ENCODE data around the gene OR7A5. TPM values are rescaled to one million over a fixed set of nuclear protein-coding genes. Genes with fewer than 3 reads are reported as not detected.

Gene OR7A5
- total RNA-seq, 4 donors from 2014 or later, result 0.72 to 2.9 (median 2.0) TPM

GRCh38 chr19:14843169-14843568, 8.2 kb upstream of the OR7A5 start:
- H3K4me3 ChIP-seq (ENCODE audit: low read depth, poor library complexity, severe bottlenecking), result no peak overlapping the region
- TF ChIP-seq POLR2A (IDR thresholded peaks at IDR 0.05), result no peak
- no peak for TF ChIP-seq CTCF (IDR thresholded peaks at IDR 0.05)
- WGBS, 2 donors, result 21 to 28% methylated on average over 2 of the region's 2 CpGs
- DNase-seq (ENCODE audit: low spot score in 2 of 2), result no peak
- intact Hi-C loops (cut with DNase I; ENCODE audit: low total_unique reads), result no loop called here

GRCh38 chr19:14840206-14840605, 5.2 kb upstream of the OR7A5 start:
- no peak for DNase-seq (ENCODE audit: low spot score in 2 of 2)
- TF ChIP-seq CTCF (IDR thresholded peaks at IDR 0.05) (no peak), POLR2A (IDR thresholded peaks at IDR 0.05) (no peak)
- H3K4me3 ChIP-seq (ENCODE audit: low read depth, poor library complexity, severe bottlenecking), result no peak overlapping the region
- WGBS, 2 donors, result 10 to 13% methylated on average over 1 of the region's 1 CpG
- intact Hi-C loops (cut with DNase I; ENCODE audit: low total_unique reads), result no loop called here

- TF ChIP-seq POLR2A (IDR thresholded peaks at IDR 0.05), result no peak
- TF ChIP-seq CTCF (IDR thresholded peaks at IDR 0.05), result no peak
- no peak overlapping the region for H3K4me3 ChIP-seq (ENCODE audit: low read depth, poor library complexity, severe bottlenecking)
- DNase-seq (ENCODE audit: low spot score in 2 of 2), result no peak
- intact Hi-C loops (cut with DNase I; ENCODE audit: low total_unique reads), result no loop called here
- 73% methylated on average over 4 of the region's 4 CpGs for WGBS, 2 donors
Observed at GRCh38 chr19:14837391-14837790, 2.4 kb upstream of the OR7A5 start.

- WGBS, 2 donors, result 70 to 73% methylated on average over 4 of the region's 4 CpGs
- intact Hi-C loops (cut with DNase I; ENCODE audit: low total_unique reads), result no loop called here
- no peak overlapping the region for H3K4me3 ChIP-seq (ENCODE audit: low read depth, poor library complexity, severe bottlenecking)
- DNase-seq (ENCODE audit: low spot score in 2 of 2), result no peak
- no peak for TF ChIP-seq CTCF (IDR thresholded peaks at IDR 0.05)
- TF ChIP-seq POLR2A (IDR thresholded peaks at IDR 0.05), result no peak
Observed at GRCh38 chr19:14830702-14831101, 4.3 kb downstream of the OR7A5 start.

GRCh38 chr19:14826006-14826405, 9.0 kb downstream of the OR7A5 start:
- intact Hi-C loops (cut with DNase I; ENCODE audit: low total_unique reads), result no loop called here
- no peak for DNase-seq (ENCODE audit: low spot score in 2 of 2)
- H3K4me3 ChIP-seq (ENCODE audit: low read depth, poor library complexity, severe bottlenecking), result no peak overlapping the region
- WGBS, 2 donors, result 59 to 71% methylated on average over 2 of the region's 2 CpGs
- no peak for TF ChIP-seq CTCF (IDR thresholded peaks at IDR 0.05)
- no peak for TF ChIP-seq POLR2A (IDR thresholded peaks at IDR 0.05)

- TF ChIP-seq POLR2A (IDR thresholded peaks at IDR 0.05) (no peak), CTCF (IDR thresholded peaks at IDR 0.05) (no peak)
- intact Hi-C loops (cut with DNase I; ENCODE audit: low total_unique reads), result no loop called here
- H3K4me3 ChIP-seq (ENCODE audit: low read depth, poor library complexity, severe bottlenecking), result no peak overlapping the region
- WGBS, 2 donors, result 45 to 49% methylated on average over 6 of the region's 6 CpGs
- DNase-seq (ENCODE audit: low spot score in 2 of 2), result no peak
Observed at GRCh38 chr19:14821937-14822336, 13.0 kb downstream of the OR7A5 start.
